GM18526 (cell line): ENCODE results near the gene TCF15.

Experiments
- POLR2A ChIP-seq: IDR thresholded peaks from 3 replicates; pipeline ENCODE4 v1.6.1; 2011; ENCODE audit not compliant: insufficient read length; ENCODE audit errors: extremely low read depth

Gene TCF15

GRCh38 chr20:603116-603640 is 6.9 kb downstream of the TCF15 start:
- no peak for TF ChIP-seq POLR2A

- TF ChIP-seq POLR2A = no peak
These were observed 7.8 kb downstream of the TCF15 start for GRCh38 chr20:602111-602970.

GRCh38 chr20:600736-601135 is 9.4 kb downstream of the TCF15 start:
- no peak for TF ChIP-seq POLR2A

GRCh38 chr20:600141-600540 is 10.0 kb downstream of the TCF15 start:
- no peak for TF ChIP-seq POLR2A

DNA sequence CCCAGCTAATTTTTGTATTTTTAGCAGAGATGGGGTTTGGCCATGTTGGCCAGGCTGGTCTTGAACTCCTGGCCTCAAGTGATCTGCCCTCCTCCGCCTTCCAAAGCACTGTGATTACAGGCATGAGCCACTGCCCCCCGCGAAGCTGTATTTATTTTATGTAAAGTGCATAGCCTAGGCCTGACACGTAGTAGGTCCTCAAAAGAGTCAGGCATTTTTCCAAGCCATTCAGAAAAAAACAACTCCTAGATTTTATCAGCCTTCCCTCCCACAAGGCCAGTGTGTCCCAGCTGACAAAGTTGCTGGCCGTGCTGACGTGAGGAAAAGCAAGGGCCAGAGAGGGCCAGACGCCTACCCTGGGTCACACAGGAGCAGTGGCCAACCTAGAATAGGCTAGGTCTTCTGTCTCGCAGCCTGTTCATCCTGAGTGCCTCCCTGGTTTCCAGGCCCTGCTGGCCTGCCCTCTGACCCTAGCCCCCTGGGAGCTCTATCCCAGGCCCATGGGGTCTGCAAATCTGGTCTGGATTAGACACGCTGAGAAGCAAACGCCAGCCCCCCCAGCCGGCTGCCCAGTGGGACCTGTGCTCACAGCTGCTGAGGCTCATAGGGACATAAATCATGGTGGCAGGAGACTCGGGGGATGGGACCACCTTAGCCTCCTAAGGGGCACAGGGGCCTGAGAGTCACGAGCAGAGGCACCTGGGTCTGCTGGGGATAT is 11.8 kb downstream of the TCF15 start:
- TF ChIP-seq POLR2A = no peak

DNA sequence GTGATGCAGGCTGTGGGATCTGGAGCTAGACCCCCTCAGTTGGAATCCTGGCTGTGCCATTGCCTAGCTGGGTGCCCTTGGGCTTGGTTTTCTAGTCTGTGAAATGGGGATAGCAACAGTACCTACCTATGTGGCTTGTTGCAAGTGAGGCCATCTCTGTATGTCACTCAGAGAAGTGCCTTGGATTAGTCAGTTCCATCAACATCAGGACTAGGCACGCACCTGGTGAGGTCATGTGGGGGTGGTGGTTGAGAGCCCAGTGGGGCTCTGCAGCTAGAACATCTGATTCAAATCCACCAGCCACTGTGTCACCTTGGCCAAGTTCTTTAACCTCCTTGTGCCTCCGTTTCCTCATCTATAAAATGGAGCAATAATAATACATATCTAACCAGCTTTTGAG is 12.5 kb downstream of the TCF15 start:
- no peak for TF ChIP-seq POLR2A

GRCh38 chr20:595330-596308 is 14.5 kb downstream of the TCF15 start:
- TF ChIP-seq POLR2A = no peak

DNA sequence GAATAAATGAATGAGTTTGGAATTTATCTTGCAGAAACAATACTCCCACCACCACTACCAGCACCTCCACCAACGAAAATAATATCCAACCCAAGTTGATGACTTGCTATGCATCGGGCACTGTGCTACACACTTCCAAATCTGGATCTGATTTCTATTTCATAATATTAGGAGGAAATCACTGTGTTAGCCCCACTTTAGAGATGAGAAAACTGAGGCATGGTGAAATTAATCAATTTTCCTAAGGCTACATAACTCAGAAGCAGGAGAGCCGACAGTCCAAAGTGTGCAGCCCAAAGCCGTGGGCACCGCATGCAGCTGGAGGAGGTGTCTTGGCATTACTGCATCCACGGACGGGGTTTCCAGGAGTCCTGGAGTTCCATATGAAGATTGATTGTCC is 17.6 kb downstream of the TCF15 start:
- no peak for TF ChIP-seq POLR2A

DNA sequence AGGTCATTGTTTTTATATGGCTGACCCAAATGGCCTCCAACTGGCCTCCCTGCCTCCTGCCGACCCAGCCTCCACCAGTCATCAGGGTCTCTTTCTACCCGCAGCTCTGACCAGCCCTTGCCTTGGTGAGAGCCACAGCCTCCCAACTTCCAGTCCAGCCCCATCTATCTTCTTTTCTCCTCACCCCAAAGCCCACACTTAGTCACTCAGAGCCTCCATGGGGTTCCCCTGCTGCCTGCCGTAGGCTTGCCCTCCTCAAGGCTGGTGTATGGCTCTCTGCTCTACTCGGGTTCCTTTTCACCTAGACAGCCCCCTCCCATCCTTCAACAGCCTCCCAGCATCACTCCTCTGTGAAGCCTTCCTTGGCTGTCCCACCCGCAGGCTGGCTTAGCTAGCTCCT is 18.2 kb downstream of the TCF15 start:
- no peak for TF ChIP-seq POLR2A

DNA sequence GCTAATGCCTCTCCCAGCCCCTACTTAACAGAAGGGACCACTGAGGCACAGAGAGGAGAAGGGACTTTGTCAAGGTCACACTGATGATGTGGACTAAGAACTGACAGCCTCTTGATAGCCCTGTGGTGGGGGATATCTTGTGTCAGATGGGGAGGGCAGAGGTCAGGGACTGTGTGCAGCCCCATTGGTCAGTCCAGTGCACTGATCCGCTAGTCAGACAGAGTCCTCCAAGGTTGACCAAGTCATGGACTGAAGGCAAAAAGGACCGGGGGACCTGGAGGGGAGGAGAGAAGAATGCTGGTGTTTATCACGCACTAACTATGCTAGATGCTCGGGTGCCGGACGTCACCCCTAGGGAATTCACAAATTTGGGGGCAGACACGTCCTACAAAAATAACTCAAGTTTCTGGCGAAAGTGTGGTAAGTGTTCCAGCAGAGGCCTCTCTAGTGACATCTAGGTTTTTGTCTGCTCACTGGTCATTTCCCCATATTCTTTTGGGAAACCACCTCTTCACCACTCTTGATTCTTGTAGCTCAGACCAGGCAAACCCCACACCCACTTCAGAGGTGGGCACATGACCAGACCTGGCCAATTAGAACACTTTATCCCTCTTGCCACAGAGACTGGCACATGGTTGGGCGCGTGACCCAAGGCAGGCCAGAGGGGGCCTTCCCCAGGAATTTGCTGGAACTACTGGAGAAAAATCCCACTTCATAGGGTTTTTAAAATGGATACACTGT is 21.0 kb downstream of the TCF15 start:
- no peak for TF ChIP-seq POLR2A

DNA sequence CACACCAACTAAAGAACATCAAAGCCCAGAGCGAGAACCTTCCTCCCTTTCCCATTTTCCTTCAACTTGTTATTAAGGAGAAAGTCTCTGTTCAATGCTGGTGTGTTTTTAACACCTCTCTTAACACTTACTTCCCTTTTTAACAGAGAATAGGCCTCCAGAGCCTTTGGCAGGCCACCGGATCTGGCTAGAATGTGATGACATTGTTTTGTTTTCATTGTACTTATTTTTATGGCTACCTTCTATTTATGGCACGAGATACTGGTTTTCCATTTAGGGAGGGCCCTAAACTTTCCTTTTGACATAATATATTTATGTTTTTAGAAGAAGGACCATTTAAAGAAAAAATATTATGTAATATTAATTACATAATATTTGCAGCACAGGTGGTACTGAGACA is 21.6 kb downstream of the TCF15 start:
- no peak for TF ChIP-seq POLR2A

GRCh38 chr20:584971-585301 is 25.2 kb downstream of the TCF15 start:
- no peak for TF ChIP-seq POLR2A

GRCh38 chr20:584161-584970 is 25.7 kb downstream of the TCF15 start:
- no peak for TF ChIP-seq POLR2A

DNA sequence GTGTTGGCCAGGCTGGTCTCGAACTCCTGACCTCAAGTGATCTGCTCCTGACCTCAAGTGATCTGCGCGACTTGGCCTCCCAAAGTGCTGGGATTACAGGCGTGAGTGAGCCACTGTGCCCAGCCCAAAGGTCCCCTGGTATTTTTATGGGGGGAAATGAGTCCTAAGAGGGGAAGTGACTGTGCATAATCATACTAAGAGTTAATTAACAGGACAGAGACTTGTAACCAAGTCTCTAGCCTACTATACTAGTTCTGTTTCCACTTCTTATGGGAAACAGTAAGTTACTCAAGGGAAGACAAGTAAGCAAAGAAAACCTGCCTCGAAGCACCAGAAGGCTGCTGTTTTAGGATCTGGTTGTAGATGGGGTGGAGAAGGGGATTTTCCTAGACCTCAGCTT is 27.9 kb downstream of the TCF15 start:
- no peak for TF ChIP-seq POLR2A
